Hepatocyte (in vitro differentiated cells): Measurements from ENCODE around the gene DPYD. TPM values are rescaled to one million over a fixed set of nuclear protein-coding genes. Genes with fewer than 3 reads are reported as not detected.

Experiments
- DNase-seq: peaks from one replicate; pipeline ENCODE4 v3.0.0-alpha.2; 2016; ENCODE audit warnings: low spot score
- H2AFZ ChIP-seq: fragments of 200-600 bp; sonication (generic); 2 replicates; pipeline ENCODE4 v1.6.0; 2016; ENCODE audit warnings: antibody characterized with exemption, mild to moderate bottlenecking
- H3K27ac ChIP-seq: fragments of 200-600 bp; sonication (generic); 2 replicates; pipeline ENCODE4 v1.5.1; 2016; ENCODE audit warnings: mild to moderate bottlenecking
- H3K27me3 ChIP-seq: fragments of 200-600 bp; sonication (generic); 2 replicates; pipeline ENCODE4 v1.6.1; 2016
- H3K36me3 ChIP-seq: fragments of 200-600 bp; sonication (generic); replicated peaks from 2 replicates; pipeline ENCODE4 v1.5.1; 2016; ENCODE audit warnings: low read depth; ENCODE audit not compliant: insufficient read depth
- H3K4me1 ChIP-seq: fragments of 200-600 bp; sonication (generic); 2 replicates; pipeline ENCODE4 v1.5.1; 2016; ENCODE audit warnings: mild to moderate bottlenecking, moderate library complexity; ENCODE audit not compliant: insufficient read depth
- H3K4me2 ChIP-seq: fragments of 200-600 bp; sonication (generic); 2 replicates; pipeline ENCODE4 v1.6.0; 2016
- H3K4me3 ChIP-seq: fragments of 200-600 bp; sonication (generic); 2 replicates; pipeline ENCODE4 v1.5.1; 2016; ENCODE audit warnings: mild to moderate bottlenecking
- H3K79me2 ChIP-seq: fragments of 200-600 bp; sonication (generic); 2 replicates; pipeline ENCODE4 v1.6.0; 2017; ENCODE audit warnings: mild to moderate bottlenecking
- H3K9me2 ChIP-seq: fragments of 200-600 bp; sonication (generic); replicated peaks from 2 replicates; pipeline ENCODE4 v1.6.0; 2017; ENCODE audit warnings: mild to moderate bottlenecking; ENCODE audit not compliant: insufficient read depth
- H3K9me3 ChIP-seq: fragments of 200-600 bp; sonication (generic); 2 replicates; pipeline ENCODE4 v1.5.1; 2016; ENCODE audit warnings: low read depth, mild to moderate bottlenecking
- H4K20me1 ChIP-seq: fragments of 200-600 bp; sonication (generic); 2 replicates; pipeline ENCODE4 v1.6.0; 2016; ENCODE audit warnings: mild to moderate bottlenecking; ENCODE audit not compliant: insufficient read depth, poor library complexity, severe bottlenecking
- EZH2 ChIP-seq: fragments of 200-600 bp; sonication (generic); IDR thresholded peaks from 2 replicates; pipeline ENCODE4 v1.6.1; 2016; ENCODE audit warnings: antibody characterized with exemption, mild to moderate bottlenecking, borderline replicate concordance
- EZH2phosphoT487 ChIP-seq: fragments of 200-600 bp; sonication (generic); IDR thresholded peaks from one replicate; pipeline ENCODE4 v1.6.1; 2018; ENCODE audit warnings: antibody characterized with exemption, mild to moderate bottlenecking, low read depth, moderate library complexity; ENCODE audit not compliant: unreplicated experiment, severe bottlenecking
- WGBS: methylation state at CpG from one replicate; pipeline ENCODE4 v1.1.6; 2016; ENCODE audit warnings: low lambda C conversion rate; ENCODE audit errors: missing lambda C conversion rate; 5-methylcytosine and 5-hydroxymethylcytosine counted together
- polyA plus RNA-seq: library from polyadenylated mRNA; unstranded; fragments of >200 nt; fragmentation: Nextera tagmentation; extraction: Ambion mirVana; gene quantifications from 2 replicates; pipeline ENCODE4 v1.2.1, GENCODE V29; 2016
- total RNA-seq: library from RNA; depleted of rRNA; stranded (reverse); fragments of >200 nt; gene quantifications from 2 replicates; pipeline ENCODE4 v1.2.3, GENCODE V29; 2014
- TF ChIP-seq, protein P1 (sequence below): fragments of 200-600 bp; sonication (generic); IDR thresholded peaks from 2 replicates; pipeline ENCODE4 v1.5.1; 2016; ENCODE audit warnings: antibody characterized with exemption, mild to moderate bottlenecking; ENCODE audit not compliant: poor library complexity

DPYD gene
- total and polyA plus RNA-seq, 2 experiments from 2014 or later: 7.5 to 21.8 TPM

DNA sequence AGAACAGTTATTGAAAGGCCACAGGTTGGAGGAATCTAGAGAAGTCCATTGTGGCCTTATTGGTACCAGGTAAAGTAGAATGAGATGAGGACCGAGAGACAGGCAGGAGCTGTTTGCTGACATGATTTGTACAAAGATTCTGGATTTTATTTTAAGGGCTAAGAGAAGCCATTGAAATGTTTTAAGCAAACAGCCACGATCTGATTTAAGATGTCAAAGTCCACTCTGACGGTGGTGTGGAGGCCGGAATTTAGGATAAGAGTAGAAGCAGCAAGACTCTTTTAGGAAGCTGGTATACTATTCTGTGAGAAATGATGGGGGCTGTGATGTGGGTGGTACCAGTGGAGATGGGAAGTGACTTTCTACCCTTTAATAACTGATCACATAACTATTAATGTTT lies 418.5 kb downstream of the DPYD start:
- Histone ChIP-seq H2AFZ (no peak overlapping the region), H4K20me1 (no peaks in the 10 kb centered on the region), H3K4me2 (no peak overlapping the region), H3K4me1 (no peaks in the 10 kb centered on the region), H3K27me3 (no peaks in the 10 kb centered on the region), H3K36me3 (no peaks in the 10 kb centered on the region), H3K9me2 (no peaks in the 10 kb centered on the region), H3K4me3 (no peak overlapping the region), H3K79me2 (no peaks in the 10 kb centered on the region), H3K9me3 (no peaks in the 10 kb centered on the region), H3K27ac (no peak overlapping the region)
- WGBS: 57% methylated on average over 4 of the region's 4 CpGs
- TF ChIP-seq EZH2phosphoT487 (no peak), EZH2 (no peak)
- TF ChIP-seq, protein P1, sequence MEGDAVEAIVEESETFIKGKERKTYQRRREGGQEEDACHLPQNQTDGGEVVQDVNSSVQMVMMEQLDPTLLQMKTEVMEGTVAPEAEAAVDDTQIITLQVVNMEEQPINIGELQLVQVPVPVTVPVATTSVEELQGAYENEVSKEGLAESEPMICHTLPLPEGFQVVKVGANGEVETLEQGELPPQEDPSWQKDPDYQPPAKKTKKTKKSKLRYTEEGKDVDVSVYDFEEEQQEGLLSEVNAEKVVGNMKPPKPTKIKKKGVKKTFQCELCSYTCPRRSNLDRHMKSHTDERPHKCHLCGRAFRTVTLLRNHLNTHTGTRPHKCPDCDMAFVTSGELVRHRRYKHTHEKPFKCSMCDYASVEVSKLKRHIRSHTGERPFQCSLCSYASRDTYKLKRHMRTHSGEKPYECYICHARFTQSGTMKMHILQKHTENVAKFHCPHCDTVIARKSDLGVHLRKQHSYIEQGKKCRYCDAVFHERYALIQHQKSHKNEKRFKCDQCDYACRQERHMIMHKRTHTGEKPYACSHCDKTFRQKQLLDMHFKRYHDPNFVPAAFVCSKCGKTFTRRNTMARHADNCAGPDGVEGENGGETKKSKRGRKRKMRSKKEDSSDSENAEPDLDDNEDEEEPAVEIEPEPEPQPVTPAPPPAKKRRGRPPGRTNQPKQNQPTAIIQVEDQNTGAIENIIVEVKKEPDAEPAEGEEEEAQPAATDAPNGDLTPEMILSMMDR: no peak
- no peak for DNase-seq

DNA sequence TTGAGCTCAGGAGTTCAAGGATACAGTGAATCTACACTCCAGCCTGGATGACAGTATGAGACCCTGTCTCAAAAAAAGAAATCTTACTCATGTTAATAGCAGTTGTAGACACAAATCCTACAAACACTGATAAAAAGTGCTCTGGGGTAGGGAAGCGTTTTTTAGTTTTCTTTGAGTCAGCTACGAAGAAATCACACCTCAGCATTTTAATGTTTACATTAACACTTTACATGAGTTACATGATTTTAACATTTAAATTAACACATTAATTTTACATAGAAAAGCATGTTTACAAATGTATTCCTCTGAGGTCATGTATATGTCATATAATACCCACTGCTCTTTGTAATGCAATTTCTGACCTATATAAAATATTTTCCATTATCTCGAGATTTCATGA lies 419.2 kb downstream of the DPYD start:
- no peaks in the 10 kb centered on the region for H3K79me2 ChIP-seq
- TF ChIP-seq, protein P1: no peak
- H3K4me1 ChIP-seq: no peaks in the 10 kb centered on the region
- H3K9me3 ChIP-seq: no peaks in the 10 kb centered on the region
- no peak for DNase-seq
- no peaks in the 10 kb centered on the region for H3K9me2 ChIP-seq
- H3K4me3 ChIP-seq: no peak overlapping the region
- no peaks in the 10 kb centered on the region for H3K36me3 ChIP-seq
- no peak overlapping the region for H3K27ac ChIP-seq
- no peak overlapping the region for H3K4me2 ChIP-seq
- no peaks in the 10 kb centered on the region for H3K27me3 ChIP-seq
- no peaks in the 10 kb centered on the region for H4K20me1 ChIP-seq
- no peak overlapping the region for H2AFZ ChIP-seq
- WGBS: 76% methylated on average over 3 of the region's 3 CpGs

DNA sequence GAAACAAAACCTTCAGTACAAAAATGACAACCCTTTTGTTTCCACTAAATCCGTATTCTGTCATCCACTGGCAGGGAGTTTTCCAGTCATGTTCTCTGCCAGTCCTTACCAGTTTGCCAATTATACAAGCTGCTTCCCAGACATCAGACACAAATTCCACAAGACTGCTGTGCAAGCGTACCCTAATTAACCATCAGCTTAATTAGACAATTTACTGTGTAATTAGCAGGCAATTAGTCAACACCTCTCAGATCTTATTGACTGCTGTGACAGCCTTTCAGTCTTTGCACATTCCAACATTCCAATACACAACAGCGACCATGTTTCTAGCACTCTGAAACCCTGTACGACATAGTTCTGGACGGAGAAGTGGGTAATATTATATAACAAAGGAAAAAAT lies 420.1 kb downstream of the DPYD start:
- Histone ChIP-seq H3K9me2 (no peaks in the 10 kb centered on the region), H3K79me2 (no peaks in the 10 kb centered on the region), H3K36me3 (no peaks in the 10 kb centered on the region), H4K20me1 (no peaks in the 10 kb centered on the region), H3K4me2 (no peak overlapping the region), H2AFZ (no peak overlapping the region), H3K27ac (no peak overlapping the region), H3K27me3 (no peaks in the 10 kb centered on the region), H3K4me3 (no peak overlapping the region), H3K9me3 (no peaks in the 10 kb centered on the region), H3K4me1 (no peaks in the 10 kb centered on the region)
- DNase-seq: no peak
- 75% methylated on average over 5 of the region's 5 CpGs for WGBS
- TF ChIP-seq EZH2phosphoT487 (no peak), EZH2 (no peak)
- TF ChIP-seq, protein P1: no peak

DNA sequence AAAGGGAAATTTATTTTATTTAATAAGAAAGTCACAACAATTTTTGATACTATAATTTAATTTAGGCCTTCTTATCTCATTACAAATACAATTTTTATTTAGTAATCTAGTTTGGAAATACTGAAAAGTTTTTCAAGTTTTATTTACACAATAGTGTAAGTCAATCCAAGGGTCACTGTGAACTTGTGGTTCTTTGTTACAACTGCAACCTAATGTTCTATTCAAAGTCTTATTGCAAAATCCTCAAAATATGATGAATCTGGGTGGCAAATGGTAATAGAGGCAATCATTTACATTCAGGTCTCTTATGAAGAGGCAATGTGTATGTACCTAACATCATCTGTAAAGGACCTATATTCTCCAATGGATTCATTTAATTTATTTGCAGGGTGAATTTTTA lies 421.2 kb downstream of the DPYD start:
- TF ChIP-seq EZH2 (no peak), EZH2phosphoT487 (no peak)
- TF ChIP-seq, protein P1: no peak
- Histone ChIP-seq H3K27ac (no peak overlapping the region), H3K4me2 (no peak overlapping the region), H3K9me2 (no peaks in the 10 kb centered on the region), H3K27me3 (no peaks in the 10 kb centered on the region), H3K36me3 (no peaks in the 10 kb centered on the region), H3K9me3 (no peaks in the 10 kb centered on the region), H3K4me3 (no peak overlapping the region), H3K4me1 (no peaks in the 10 kb centered on the region), H3K79me2 (no peaks in the 10 kb centered on the region), H2AFZ (no peak overlapping the region), H4K20me1 (no peaks in the 10 kb centered on the region)
- no peak for DNase-seq
